ENCODE measurements around the gene ATP5F1D.

ATP5F1D gene

DNA sequence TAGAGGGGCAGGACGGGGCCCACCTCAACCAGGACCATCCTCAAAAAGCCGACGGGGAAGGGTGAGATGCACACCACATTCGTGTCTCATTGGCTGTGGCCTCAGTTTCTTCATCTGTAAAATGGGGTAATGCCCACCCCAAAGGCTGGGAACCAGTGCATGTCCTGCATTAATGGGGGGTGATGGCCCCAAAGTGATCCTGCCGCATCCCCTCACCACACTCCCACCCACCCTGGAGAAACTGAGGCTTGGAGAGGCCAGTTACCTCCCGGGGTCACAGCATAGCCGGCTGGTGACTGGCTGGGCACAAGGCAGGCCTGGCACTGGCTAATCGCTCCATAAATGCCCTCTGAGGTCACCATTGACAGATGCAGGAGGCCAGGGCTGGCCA is 6.2 kb downstream of the ATP5F1D start:
- no peak for DNase-seq (ENCODE audit: low read depth in 2 of 2)

GRCh38 chr19:1248139-1248785 is 6.7 kb downstream of the ATP5F1D start, which contains the start of gene MIDN:
Gene MIDN (plus strand): TSS chr19:1248583. CDS start chr19:1250297, 1,714 bp downstream.
- DNase-seq (ENCODE audit: low read depth in 2 of 2), result peak in 1 of 2 donors; percentile 69

GRCh38 chr19:1248786-1249297 is 7.3 kb downstream of the ATP5F1D start:
- DNase-seq (ENCODE audit: low read depth in 2 of 2), result peak; percentile 65 to 84

DNA sequence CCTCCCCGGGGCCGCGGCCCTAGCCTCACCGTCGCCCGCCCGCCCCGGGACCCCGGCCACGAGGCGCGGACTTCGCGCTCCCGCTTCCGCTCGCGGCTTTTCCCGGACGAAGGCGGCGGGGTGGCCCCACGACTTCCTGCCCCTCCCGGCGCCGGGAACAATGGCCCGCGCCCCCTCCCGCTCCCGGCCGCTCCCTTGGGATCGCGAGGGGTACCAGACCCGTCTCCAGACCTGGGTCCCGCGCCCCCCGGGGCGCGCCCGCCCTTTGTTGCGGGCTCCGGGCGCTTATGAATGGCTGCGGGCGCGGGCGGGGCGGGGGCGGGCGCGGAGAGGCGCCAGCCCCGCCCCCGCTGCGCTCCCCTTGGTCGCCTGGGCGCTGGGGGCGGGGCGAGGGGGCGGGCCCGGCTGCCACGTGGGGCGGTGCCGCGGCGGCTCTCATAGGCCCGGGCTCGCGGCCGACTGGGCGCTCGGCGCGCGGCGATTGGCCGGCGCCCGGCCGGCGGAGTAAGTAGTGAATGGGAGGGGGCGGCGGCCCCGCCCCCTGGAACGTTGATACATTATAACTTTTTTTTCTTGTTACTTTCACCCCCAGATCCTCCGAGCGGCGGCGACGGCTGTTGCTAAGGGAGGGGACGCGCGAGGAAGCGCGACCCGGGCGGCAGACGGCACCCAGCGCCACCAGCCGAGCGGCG is 7.9 kb downstream of the ATP5F1D start:
- DNase-seq (ENCODE audit: low read depth in 2 of 2), result peak; percentile 82 to 96

GRCh38 chr19:1249990-1250436 is 8.5 kb downstream of the ATP5F1D start:
- no peak for DNase-seq (ENCODE audit: low read depth in 2 of 2)

DNA sequence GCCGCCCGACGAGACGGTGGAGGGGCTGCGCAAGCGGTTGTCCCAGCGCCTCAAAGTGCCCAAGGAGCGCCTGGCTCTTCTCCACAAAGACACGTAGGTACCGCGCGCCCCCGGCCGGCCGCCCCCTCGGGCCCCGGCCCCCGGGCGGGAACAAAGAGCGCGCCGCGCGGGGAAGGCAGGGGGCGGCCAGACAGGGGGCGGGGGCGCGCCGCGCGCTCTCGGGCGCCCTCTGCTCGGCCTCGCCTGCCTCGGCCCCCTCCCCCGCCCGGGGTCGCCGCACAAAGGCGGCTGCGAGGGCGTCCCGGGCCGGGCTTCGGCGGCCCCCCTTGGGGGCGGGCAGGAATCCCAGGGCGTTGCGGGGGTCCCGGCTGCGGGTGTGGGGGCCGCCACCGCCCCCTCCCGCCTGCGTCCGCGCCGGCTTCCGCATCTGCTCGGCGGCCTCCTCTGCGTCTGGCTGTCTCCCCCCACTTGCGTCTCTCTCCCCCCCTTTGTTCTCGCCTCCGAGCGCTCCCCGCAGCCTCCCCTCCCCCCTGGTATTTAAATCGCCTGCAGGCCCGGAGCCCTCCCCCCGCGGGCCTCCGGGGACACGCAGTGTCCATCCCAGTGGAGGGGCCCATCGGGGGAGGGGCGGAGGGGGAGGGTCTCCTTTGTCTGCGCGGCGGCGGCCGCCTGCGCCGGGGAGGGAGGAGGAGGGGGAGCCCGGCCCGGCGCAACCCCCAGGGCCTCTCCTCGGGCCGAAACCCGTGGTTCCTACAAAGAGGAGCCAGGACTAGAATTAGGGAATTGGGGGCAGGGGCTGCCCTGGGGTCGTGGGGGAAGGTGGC is 9.1 kb downstream of the ATP5F1D start:
- peak in 1 of 2 donors; percentile 70 for DNase-seq (ENCODE audit: low read depth in 2 of 2)

DNA sequence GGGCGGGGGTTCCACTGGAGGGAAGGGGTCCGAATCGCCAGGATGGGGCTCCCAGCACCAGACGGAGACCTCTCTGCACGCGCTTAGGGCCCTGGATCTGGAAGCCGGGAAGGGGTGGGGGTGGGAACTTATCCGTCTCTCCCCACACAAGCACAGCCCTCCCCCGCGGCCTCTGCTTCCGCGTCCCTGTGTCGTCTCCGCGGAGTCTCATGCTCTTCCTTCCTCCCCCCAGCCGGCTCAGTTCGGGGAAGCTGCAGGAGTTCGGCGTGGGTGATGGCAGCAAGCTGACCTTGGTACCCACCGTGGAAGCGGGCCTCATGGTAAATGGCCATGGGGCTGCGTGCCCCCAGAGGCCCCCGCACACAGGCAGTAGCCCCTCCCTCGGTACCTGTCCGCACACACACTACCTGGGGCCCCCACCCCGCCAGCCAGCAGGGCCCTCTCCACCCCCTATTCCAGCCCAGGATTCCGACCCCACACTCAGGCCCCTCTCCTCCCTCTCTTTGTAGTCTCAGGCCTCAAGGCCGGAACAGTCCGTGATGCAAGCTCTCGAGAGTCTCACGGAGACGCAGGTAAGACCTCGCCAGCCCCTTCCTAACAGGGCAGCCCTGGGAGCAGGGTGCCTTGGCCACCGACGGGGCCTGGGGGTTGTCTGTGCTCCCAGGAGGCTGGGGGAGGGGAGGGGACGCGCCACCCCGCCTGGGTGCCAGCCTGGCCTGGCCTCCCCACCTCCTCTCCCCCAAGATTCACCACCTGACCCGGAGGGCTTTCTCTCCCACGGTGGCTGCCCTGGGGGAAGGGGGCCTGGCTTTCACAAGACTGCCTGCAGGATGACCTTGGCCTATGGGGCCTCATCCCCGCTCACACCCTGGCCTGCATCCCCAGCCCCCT is 10.0 kb downstream of the ATP5F1D start:
- DNase-seq (ENCODE audit: low read depth in 2 of 2), result peak in 1 of 2 donors; percentile 64

DNA sequence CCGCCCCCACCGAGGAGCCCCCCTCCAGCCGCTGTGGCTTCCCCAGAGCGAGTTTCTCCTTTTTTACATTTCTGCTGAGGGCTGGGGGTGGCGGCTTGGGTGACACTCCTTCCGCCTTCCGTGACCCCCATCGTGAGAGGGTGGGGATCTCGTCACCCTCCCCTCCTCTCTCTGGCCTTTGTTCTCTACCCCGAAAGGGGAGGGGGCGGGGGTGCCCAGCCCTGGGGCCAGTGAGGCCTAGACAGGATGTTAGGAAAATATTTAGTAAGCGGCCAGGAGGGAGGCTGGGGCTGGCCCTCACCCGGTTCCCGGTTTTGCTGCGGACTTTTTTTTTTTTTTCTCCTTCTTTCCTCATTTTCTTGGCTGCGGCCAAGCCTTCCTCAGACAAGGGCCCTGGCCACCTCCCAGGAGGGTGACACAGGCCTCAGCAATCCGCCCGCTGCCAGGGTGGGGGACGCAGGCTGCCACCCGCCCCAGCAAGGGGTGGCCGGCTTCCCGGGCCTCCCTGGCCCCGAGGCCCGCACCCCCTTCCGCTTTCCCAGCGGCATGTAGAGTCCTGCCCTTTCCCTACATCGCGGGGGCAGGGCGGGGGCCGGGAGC is 10.8 kb downstream of the ATP5F1D start:
- DNase-seq (ENCODE audit: low read depth in 2 of 2), result peak; percentile 54 to 65

DNA sequence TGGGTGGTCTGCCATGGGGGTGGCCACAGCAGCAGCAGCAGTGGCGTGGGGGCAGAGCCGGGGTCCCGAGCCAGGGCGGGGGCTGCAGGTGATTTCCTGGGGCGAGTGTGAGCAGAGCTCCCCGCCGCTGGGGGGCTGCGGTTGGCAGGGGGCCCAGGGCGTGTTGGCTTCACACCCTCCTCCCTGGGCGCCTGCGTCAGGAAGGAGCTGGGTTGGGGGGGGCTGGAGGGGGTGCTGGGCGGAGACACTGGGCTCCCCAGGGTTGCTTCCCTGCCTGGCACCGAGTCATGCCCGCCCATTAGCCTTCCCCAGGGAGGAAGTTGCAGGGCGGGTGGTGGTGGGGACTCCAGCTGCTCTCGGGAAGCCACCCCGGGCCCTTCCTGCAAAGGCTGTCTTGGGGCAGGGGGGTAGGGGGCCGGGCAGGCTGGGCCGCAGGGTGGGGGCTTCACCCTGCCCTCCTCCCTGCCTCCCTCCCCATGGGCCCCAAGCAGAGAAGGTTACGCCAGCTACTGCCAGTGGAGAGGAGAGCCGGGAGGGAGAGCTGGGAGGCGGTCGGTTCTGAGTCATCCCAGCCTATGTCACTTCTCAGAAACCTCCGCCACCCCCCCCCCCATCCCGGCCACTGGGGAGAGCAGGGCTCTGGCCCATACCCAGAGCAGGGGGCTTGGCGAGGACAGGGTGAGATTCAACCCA is 11.4 kb downstream of the ATP5F1D start:
- peak; percentile 54 to 75 for DNase-seq (ENCODE audit: low read depth in 2 of 2)

DNA sequence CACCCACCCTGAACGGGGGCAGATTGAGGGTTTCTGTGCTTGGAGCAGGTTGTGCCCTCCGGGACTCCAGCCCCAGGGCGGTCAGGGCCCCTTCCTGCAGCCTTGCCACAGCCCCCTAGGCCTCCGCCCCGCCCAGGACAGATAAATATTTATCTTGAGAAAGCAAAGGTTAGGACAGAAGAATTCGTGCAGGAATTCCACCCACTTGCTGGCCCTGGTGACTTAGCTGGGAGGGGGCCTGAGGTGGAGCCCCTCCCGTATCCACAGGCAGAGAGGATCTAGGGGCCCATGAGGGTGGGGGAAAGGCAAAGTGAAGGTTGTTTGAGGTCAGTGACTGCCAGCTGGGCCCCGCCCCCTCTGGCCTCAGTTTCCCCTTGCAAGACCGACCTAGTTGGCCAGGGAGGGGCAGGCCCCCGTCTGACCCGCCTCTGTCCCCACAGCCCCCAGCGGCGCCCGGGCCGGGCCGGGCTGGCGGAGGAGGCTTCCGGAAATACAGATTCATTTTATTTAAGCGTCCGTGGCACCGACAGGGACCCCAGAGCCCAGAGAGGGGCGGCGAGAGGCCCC is 12.0 kb downstream of the ATP5F1D start:
- no peak for DNase-seq (ENCODE audit: low read depth in 2 of 2)

DNA sequence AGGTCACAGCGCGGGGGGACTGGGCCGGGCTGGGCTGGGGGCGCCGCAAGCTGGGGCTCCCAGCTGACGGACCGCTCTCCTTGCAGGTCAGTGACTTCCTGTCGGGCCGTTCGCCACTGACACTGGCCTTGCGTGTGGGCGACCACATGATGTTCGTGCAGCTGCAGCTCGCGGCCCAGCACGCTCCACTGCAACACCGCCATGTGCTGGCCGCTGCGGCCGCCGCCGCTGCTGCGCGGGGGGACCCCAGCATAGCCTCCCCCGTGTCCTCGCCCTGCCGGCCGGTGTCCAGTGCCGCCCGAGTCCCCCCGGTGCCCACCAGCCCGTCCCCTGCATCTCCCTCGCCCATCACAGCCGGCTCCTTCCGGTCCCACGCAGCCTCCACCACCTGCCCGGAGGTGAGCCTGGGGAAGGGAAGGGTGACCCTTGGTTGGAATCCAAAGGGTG is 12.6 kb downstream of the ATP5F1D start:
- DNase-seq (ENCODE audit: low read depth in 2 of 2), result no peak

GRCh38 chr19:1254530-1255185 is 13.1 kb downstream of the ATP5F1D start:
- no peak for DNase-seq (ENCODE audit: low read depth in 2 of 2)

DNA sequence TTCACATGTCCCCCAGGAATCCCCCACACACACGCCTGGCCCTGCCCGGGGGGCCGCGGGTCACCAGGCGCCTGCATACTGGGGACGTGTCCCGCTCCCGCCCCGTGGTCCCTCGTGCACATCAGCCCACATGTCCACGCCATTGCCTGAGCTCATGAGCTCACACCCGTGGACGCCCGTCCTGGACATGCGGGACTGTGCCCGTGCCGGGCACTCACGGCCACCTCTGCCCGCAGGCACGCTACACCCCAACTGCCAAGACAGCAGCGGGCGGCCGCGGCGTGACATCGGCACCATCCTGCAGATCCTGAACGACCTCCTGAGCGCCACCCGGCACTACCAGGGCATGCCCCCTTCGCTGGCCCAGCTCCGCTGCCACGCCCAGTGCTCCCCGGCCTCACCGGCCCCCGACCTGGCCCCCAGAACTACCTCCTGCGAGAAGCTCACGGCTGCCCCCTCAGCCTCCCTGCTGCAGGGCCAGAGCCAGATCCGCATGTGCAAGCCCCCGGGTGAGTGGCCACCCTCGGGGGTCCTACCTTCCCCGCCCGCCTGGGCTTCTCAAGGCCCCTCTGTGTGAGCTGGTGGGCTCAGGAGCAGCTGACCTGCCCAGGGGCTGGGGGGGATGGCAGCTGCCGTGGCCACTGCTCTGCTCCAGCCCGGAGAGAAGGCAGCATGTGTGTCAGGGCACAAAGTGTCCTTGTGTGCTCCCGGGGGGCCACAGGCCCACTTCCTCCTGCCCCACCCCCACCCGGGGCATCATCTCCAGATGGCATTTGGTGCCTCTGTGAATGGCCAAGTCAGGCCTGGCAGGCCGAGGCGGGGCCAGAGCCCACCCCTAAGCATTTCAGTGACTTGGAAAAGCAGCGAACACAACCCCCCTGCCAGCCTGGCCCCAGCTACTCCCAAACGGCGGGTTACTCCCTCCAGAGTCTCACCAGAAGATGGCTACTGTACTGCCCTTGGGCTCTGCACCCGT is 13.9 kb downstream of the ATP5F1D start:
- DNase-seq (ENCODE audit: low read depth in 2 of 2), result no peak

DNA sequence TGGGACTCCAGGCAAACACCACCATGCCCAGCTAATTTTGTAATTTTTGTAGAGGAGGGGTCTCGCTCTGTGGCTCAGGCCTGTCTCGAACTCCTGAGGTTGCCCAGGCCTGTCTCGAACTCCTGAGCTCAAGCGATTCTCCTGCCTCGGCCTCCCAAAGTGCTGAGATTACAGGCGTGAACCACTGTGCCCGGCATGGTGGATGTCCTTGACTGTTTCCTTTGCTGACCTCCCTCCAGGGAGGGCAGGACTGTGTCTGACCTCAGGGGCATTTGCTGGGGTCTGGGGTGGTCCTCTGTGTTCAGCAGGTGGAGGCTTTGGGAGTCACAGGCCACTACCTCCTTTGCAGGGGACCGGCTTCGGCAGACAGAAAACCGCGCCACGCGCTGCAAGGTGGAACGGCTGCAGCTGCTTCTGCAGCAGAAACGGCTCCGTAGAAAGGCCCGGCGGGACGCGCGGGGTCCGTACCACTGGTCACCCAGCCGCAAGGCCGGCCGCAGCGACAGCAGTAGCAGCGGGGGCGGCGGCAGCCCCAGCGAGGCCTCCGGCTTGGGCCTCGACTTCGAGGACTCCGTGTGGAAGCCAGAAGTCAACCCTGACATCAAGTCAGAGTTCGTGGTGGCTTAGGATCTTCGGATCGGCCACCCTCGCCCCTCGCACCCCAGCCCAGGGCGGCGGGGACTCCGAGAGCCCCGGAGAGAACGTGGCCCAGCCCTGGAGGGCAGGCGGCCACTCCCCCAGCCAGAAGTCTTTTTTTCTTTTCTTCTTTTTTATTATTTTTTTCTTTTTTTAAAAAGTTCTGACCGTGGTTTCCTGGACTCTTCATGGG is 15.3 kb downstream of the ATP5F1D start:
- no peak for DNase-seq (ENCODE audit: low read depth in 2 of 2)

DNA sequence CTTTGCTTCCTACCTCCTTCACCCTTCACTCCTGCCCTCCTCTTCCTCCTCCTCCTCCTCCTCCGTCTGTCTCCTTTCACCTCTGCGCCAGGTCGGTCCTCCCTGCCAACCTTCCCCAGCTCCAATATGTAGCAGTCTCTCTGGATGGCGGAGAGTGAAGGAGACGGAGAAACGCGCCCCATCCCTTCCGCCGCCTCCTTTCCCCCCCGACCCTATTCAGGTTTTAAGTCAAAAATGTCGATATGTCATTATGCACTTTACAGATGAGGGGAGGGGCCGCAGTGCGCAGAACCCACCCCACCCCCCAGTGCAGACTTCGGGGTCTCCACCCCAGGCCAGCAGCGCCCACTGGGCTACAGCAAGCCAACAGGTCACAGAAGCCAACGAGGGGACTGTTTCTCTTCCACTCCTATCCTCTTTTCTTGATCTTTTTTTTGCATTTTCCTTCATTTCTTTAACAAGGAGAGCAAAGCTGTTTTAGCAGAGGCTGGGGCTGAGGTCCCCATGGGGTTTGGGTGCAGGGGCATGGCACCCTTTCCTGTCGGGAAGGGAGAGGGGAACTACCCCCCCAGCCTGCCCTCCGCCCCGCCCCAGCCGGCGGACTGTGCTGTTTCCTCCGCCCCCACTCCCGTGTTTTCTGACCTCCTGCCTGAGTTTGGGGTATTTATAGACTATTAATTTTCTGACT is 16.1 kb downstream of the ATP5F1D start:
- no peak for DNase-seq (ENCODE audit: low read depth in 2 of 2)

- no peak for DNase-seq (ENCODE audit: low read depth in 2 of 2)
Measured at GRCh38 chr19:1258163-1258492, 16.6 kb downstream of the ATP5F1D start.

Measured in stimulated activated CD8-positive, alpha-beta memory T cell treated with anti-CD3 and anti-CD28 coated beads, Interleukin-7, amount 100 ng/mL, for 4 hours (primary cell).